Lung (tissue), 12 donors: ENCODE measurements around the gene SRR. TPM values are rescaled to one million over a fixed set of nuclear protein-coding genes. Genes with fewer than 3 reads are reported as not detected.

Experiments
- ATAC-seq: fragments of 200-7000 bp; cut with Tn5 transposase; one replicate; pipeline ENCODE4 v1.9.1; 2020; ENCODE audit warnings: moderate number of reproducible peaks; ENCODE audit not compliant: insufficient read depth, low FRiP score
- DNase-seq, 3 donors: peaks; one replicate each; pipeline ENCODE4 v3.0.0-alpha.2; 2013 to 2017
- H3K27ac ChIP-seq, 2 donors: one replicate each; pipeline ENCODE4 v1.5.1; 2013; ENCODE audit warnings: mild to moderate bottlenecking in 2 of 2, moderate library complexity in 2 of 2, control low read depth in 1 of 2, inconsistent platforms in 1 of 2, low read depth in 1 of 2, low read length in 1 of 2
- H3K27me3 ChIP-seq, 3 donors: one replicate each; pipeline ENCODE4 v1.5.1; 2013; ENCODE audit warnings: low read length in 2 of 3; ENCODE audit not compliant: control insufficient read depth in 3 of 3, insufficient read depth in 3 of 3
- H3K36me3 ChIP-seq, 4 donors: one replicate each; pipeline ENCODE4 v1.5.1; 2013; ENCODE audit warnings: low read length in 4 of 4, mild to moderate bottlenecking in 1 of 4, moderate library complexity in 1 of 4; ENCODE audit not compliant: control insufficient read depth in 4 of 4, insufficient read depth in 4 of 4
- H3K4me1 ChIP-seq, 5 donors: one replicate each; pipeline ENCODE4 v1.5.1; 2013; ENCODE audit warnings: low read length in 5 of 5, mild to moderate bottlenecking in 2 of 5, moderate library complexity in 1 of 5; ENCODE audit not compliant: control insufficient read depth in 5 of 5, insufficient read depth in 5 of 5
- H3K4me3 ChIP-seq: one replicate; pipeline ENCODE4 v1.5.1; 2013; ENCODE audit warnings: mild to moderate bottlenecking, control low read depth, moderate library complexity
- H3K9ac ChIP-seq, 2 donors: one replicate each; pipeline ENCODE4 v1.5.1; 2013; ENCODE audit warnings: low read length in 2 of 2, control low read depth in 1 of 2; ENCODE audit not compliant: insufficient read depth in 1 of 2
- H3K9me3 ChIP-seq, 4 donors: one replicate each; pipeline ENCODE4 v1.5.1; 2013; ENCODE audit warnings: low read length in 3 of 4, mild to moderate bottlenecking in 1 of 4, moderate library complexity in 1 of 4; ENCODE audit not compliant: control insufficient read depth in 4 of 4, insufficient read depth in 3 of 4
- CTCF ChIP-seq: IDR thresholded peaks from 2 replicates; pipeline ENCODE4 v1.5.1; 2012; ENCODE audit warnings: mild to moderate bottlenecking; ENCODE audit errors: control extremely low read depth, extremely low read depth
- WGBS, 2 donors: extraction: QIAGEN DNeasy Blood & Tissue Kit; methylation state at CpG; one replicate each; pipeline ENCODE4 v1.1.7; 2013; 5-methylcytosine and 5-hydroxymethylcytosine counted together
- polyA plus RNA-seq, 2 donors: library from polyadenylated mRNA; stranded (reverse); fragments of 200-250 nt; gene quantifications; one replicate each; pipeline ENCODE4 v1.2.1, GENCODE V29; 2013
- total RNA-seq, 2 donors: library from RNA; depleted of rRNA in 1 of 2; stranded (reverse); fragments of >200 nt in 1 of 2; gene quantifications; one replicate each; pipeline ENCODE4 v1.2.1, GENCODE V29; 2014 to 2021
- donor health status: control.
- donor health status: control.
- donor health status: Bipolar disorder and iron deficiency.
- donor health status: healthy.
- donor health status: DM: yes; HTN: yes; CAD: no.

The SRR gene
- total and polyA plus RNA-seq, 4 donors = 5.0 to 17.3 (median 7.8) TPM

- ATAC-seq = no peak
- WGBS, 2 donors = 62 to 79% methylated on average over 5 of the region's 5 CpGs
- Histone ChIP-seq H3K27me3 (no peaks in the 10 kb centered on the region), H3K4me1 (peaks cover 0 to 6% (median under 1%) of the 10 kb centered on the region in 5 donors), H3K4me3 (no peak overlapping the region), H3K9me3 (no peaks in the 10 kb centered on the region), H3K9ac (no peak overlapping the region), H3K36me3 (peaks cover 0 to 9% (median 6%) of the 10 kb centered on the region in 4 donors), H3K27ac (no peak overlapping the region)
- DNase-seq = no peak
- TF ChIP-seq CTCF = no peak
These were observed 39.7 kb downstream of the SRR start for GRCh38 chr17:2343421-2343820.

GRCh38 chr17:2344528-2344927 lies 40.8 kb downstream of the SRR start:
- no peak overlapping the region for H3K27ac ChIP-seq
- DNase-seq (peak in 1 of 3 donors; percentile 44), ATAC-seq (no peak)

GRCh38 chr17:2346475-2346874 lies 42.7 kb downstream of the SRR start:
- no peaks in the 10 kb centered on the region for H3K27me3 ChIP-seq
- ATAC-seq (peak; percentile 14), DNase-seq (peak; percentile 44 to 78 (median 55))
- H3K4me3 ChIP-seq = no peak overlapping the region
- WGBS, 2 donors = 75 to 90% methylated on average over 8 of the region's 8 CpGs
- H3K36me3 ChIP-seq = peaks cover 0 to 7% (median 5%) of the 10 kb centered on the region in 4 donors
- H3K9me3 ChIP-seq = no peaks in the 10 kb centered on the region
- no peak overlapping the region for H3K9ac ChIP-seq
- peak overlapping the region in 1 of 2 donors; percentile 55 for H3K27ac ChIP-seq
- TF ChIP-seq CTCF = no peak
- H3K4me1 ChIP-seq = peaks cover 0 to 6% (median 0%) of the 10 kb centered on the region in 5 donors

More at GRCh38 chr17:2344528-2344927, 40.8 kb downstream of the SRR start:
- no peaks in the 10 kb centered on the region for H3K9me3 ChIP-seq
- peaks cover 0 to 9% (median 6%) of the 10 kb centered on the region in 4 donors for H3K36me3 ChIP-seq
- H3K4me1 ChIP-seq = peaks cover 0 to 6% (median 0%) of the 10 kb centered on the region in 5 donors
- H3K4me3 ChIP-seq = no peak overlapping the region
- TF ChIP-seq CTCF = no peak
- 82 to 86% methylated on average over 10 of the region's 10 CpGs for WGBS, 2 donors
- H3K9ac ChIP-seq = no peak overlapping the region
- no peaks in the 10 kb centered on the region for H3K27me3 ChIP-seq
